GM12872 (cell line): ENCODE results near the gene TAF11L4.
"Not testable (repeated sequence)": the region's sequence is repeated elsewhere in the genome, so short reads cannot be mapped to it uniquely, and the experiment has no call there.

Source experiments
- TF ChIP-seq, protein P1 (sequence below): IDR thresholded peaks from 3 replicates; pipeline ENCODE4 v1.5.1; 2011; ENCODE audit warnings: low read depth, mild to moderate bottlenecking, low read length, moderate library complexity; ENCODE audit not compliant: insufficient read depth

The TAF11L4 gene

GRCh38 chr5:17497446-17497845, 24.2 kb upstream of the TAF11L4 start:
- TF ChIP-seq, protein P1, sequence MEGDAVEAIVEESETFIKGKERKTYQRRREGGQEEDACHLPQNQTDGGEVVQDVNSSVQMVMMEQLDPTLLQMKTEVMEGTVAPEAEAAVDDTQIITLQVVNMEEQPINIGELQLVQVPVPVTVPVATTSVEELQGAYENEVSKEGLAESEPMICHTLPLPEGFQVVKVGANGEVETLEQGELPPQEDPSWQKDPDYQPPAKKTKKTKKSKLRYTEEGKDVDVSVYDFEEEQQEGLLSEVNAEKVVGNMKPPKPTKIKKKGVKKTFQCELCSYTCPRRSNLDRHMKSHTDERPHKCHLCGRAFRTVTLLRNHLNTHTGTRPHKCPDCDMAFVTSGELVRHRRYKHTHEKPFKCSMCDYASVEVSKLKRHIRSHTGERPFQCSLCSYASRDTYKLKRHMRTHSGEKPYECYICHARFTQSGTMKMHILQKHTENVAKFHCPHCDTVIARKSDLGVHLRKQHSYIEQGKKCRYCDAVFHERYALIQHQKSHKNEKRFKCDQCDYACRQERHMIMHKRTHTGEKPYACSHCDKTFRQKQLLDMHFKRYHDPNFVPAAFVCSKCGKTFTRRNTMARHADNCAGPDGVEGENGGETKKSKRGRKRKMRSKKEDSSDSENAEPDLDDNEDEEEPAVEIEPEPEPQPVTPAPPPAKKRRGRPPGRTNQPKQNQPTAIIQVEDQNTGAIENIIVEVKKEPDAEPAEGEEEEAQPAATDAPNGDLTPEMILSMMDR: no peak

- TF ChIP-seq, protein P1: not testable (repeated sequence)
Measured at GRCh38 chr5:17497931-17498330, 23.7 kb upstream of the TAF11L4 start, which contains the start of gene TAF11L2. Gene TAF11L2, plus strand, starts transcription at chr5:17498231.

DNA sequence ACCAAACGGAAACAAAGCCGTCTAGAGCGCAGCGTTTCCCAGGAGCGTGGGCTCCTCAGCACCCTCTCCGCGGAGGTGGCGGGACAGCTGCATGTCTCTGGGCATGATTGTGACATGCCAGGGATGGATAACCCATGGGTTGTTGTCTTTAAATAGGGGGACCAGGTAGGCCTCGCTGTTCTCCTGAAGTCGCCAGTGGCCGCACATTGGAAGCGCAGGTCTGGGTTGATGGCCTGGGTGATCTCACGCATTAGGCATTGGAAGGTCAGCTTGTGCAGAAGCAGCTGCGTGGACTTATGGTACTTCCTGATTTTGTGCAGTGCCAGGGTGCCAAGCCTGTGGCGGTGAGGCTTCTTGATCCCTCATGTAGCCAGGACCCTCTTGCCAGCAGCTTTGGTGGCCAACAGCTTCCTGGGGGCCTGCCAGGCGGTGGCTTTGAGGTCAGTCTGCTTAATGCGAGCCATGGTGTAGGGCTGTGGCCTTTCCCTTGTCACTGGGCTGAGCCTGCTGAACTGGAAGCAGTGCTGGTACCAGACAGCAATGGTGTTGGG, 9.8 kb upstream of the TAF11L4 start:
- TF ChIP-seq, protein P1: no peak

DNA sequence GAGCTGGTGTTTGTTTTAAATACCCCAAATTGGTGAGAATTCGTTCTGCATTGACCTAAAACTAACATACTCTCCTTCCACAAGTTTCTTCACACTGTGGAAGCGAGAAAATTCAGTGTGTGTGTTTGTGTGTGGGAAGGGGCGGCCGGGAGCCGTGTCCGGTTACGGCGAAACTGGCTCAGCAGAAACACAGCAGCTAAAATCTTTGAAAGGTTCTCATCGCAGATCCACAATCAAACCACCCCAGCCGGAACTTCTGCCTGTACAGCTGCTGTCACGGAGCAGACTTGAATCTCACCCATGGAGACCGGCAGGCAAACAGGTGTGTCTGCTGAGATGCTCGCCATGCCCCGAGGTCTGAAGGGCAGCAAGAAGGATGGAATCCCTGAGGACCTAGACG, 3.5 kb upstream of the TAF11L4 start, which contains the start of gene TAF11L3:
Gene TAF11L3, plus strand, starts transcription at position 301 of the 400 bp plus-strand sequence.
- TF ChIP-seq, protein P1: not testable (repeated sequence)

DNA sequence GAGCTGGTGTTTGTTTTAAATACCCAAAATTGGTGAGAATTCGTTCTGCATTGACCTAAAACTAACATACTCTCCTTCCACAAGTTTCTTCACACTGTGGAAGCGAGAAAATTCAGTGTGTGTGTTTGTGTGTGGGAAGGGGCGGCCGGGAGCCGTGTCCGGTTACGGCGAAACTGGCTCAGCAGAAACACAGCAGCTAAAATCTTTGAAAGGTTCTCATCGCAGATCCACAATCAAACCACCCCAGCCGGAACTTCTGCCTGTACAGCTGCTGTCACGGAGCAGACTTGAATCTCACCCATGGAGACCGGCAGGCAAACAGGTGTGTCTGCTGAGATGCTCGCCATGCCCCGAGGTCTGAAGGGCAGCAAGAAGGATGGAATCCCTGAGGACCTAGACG, 3.3 kb downstream of the TAF11L4 start, which contains the start of gene TAF11L5:
Gene TAF11L5, plus strand, starts transcription at position 301 of the 400 bp plus-strand sequence.
- TF ChIP-seq, protein P1: not testable (repeated sequence)

GRCh38 chr5:17528369-17528768, 6.8 kb downstream of the TAF11L4 start, which contains the start of gene TAF11L6:
Gene TAF11L6, plus strand, starts transcription at chr5:17528669.
- TF ChIP-seq, protein P1: not testable (repeated sequence)
